Measurements from ENCODE around the gene ELL2. TPM values are rescaled to one million over a fixed set of nuclear protein-coding genes. Genes with fewer than 3 reads are reported as not detected.

ELL2 gene
- total and polyA plus RNA-seq, 2 of the 13 experiments (the other 11 are each of a cell fraction or from before 2014, with no cell fraction given): 78.9 to 97.1 TPM

- TF ChIP-seq ZNF687 (CRISPR knock-in tag; IDR thresholded peaks at IDR 0.05): peak; percentile 61
- 0 out of 2 replicates have a peak, but pooled peaks have one; percentile 25 for TF ChIP-seq MIER2 (CRISPR knock-in tag; IDR thresholded peaks at IDR 0.05)
- TF ChIP-seq THAP9 (CRISPR knock-in tag; IDR thresholded peaks at IDR 0.05; ENCODE audit: borderline replicate concordance): no peak
- TF ChIP-seq DR1 (CRISPR knock-in tag; IDR thresholded peaks at IDR 0.05): no peak
- no peak for TF ChIP-seq ELF4 (CRISPR knock-in tag; IDR thresholded peaks at IDR 0.05; ENCODE audit: borderline replicate concordance)
- TF ChIP-seq MAFF (IDR thresholded peaks at IDR 0.05; ENCODE audit: low read depth, low read length): no peak
- peak; percentile 85 for TF ChIP-seq TFE3 (CRISPR knock-in tag; IDR thresholded peaks at IDR 0.05)
- TF ChIP-seq ZNF296 (CRISPR knock-in tag; conservative IDR thresholded peaks at IDR 0.05): no peak
- TF ChIP-seq SRF (IDR thresholded peaks at IDR 0.05; ENCODE audit: low read depth, low read length): no peak
- no peak for TF ChIP-seq ZBTB3 (CRISPR knock-in tag; IDR thresholded peaks at IDR 0.05; ENCODE audit: borderline replicate concordance, low read depth)
- TF ChIP-seq ZUFSP (CRISPR knock-in tag; IDR thresholded peaks at IDR 0.05; ENCODE audit: borderline replicate concordance): no peak
- peak; percentile 72; the same call in 1 of the 2 replicates for TF ChIP-seq MAX (IDR thresholded peaks at IDR 0.05)
Observed at GRCh38 chr5:95842854-95843544, 118.7 kb downstream of the ELL2 start (continued).

Measured in HepG2 (cell line).